ENCODE measurements around the gene DEPDC4. TPM values are rescaled to one million over a fixed set of nuclear protein-coding genes. Genes with fewer than 3 reads are reported as not detected.

DEPDC4 gene
- total and polyA plus RNA-seq, 10 of the 15 experiments (the other 5 are each of a cell fraction or from before 2014, with no cell fraction given): 1.5 to 4.7 (median 2.2) TPM

DNA sequence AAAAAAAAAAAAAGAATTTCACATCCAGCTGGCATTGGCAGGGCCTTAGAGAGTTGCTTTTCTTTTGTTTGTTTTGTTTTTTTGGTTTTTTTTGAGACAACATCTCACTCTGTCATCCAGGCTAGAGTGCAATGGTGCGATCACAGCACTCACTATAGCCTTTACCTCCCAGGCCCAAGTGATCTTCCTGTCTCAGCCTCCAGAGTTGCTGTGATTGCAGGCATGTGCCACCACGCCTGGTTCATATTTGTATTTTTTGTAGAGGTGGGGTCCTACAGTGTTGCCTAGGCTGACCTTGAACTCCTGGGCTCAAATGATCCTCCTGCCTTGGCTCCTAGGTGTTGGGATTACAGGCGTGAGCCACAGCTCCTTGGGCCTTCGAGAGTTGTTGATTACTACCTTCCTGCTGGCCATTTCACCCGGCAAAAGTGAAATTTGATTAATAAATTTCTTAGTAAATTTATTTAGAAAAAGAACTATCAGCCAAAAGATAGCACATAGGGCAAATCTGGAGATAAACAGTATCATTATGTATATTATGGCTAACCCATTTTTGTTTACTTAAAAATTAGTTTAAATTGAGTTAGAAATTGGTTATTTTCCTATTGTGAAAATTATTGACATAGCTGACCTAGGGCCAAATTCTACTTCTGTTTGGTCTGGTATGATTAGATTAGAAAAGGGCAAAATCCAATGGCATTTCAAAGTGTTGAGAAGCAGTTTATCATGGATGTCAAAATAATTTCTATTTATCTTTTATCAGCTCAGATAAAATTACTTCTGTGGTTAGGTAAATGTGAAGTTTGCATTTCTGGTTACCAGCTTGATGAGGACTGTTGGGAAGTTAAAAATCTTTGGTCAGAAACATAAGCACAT, 53.6 kb downstream of the DEPDC4 start:
- intact Hi-C loops (cut with micrococcal nuclease; ENCODE audit: unreplicated experiment): no loop called here
- H3K9me3 ChIP-seq (replicated peaks; ENCODE audit: control insufficient read depth, insufficient read depth, low read length): no peaks in the 10 kb centered on the region
- H3K4me2 ChIP-seq (ENCODE audit: control insufficient read depth, insufficient read depth): no peak overlapping the region
- no peak overlapping the region for H2AFZ ChIP-seq (ENCODE audit: control insufficient read depth, low read depth, low read length)
- POLR2A ChIA-PET: no interaction called here
- SMC1A ChIA-PET (ENCODE audit: uncharacterized antibody, unreplicated experiment): interaction anchor here (0.6 to 1.9 kb wide), 4 partner anchors 11 to 192 kb away, joined by 3 to 8 read pairs (median 3); partner anchors contain the start of genes DEPDC4 and SCYL2
- RAD21 ChIA-PET (ENCODE audit: unreplicated experiment): no interaction called here
- no peak overlapping the region for H3K9ac ChIP-seq (ENCODE audit: control insufficient read depth, insufficient read depth, low read length)
- TF ChIP-seq TCF7 (IDR thresholded peaks at IDR 0.05; ENCODE audit: borderline replicate concordance) (no peak), ZNF207 (IDR thresholded peaks at IDR 0.05; ENCODE audit: borderline replicate concordance) (no peak), SIX5 (IDR thresholded peaks at IDR 0.05; ENCODE audit: low read depth, low read length, severe bottlenecking) (no peak), SREBF2 (IDR thresholded peaks at IDR 0.05; ENCODE audit: low read length) (no peak), RCOR1 (conservative IDR thresholded peaks at IDR 0.05; ENCODE audit: low read depth, low read length) (no peak), SPI1 (IDR thresholded peaks at IDR 0.05; ENCODE audit: borderline replicate concordance, insufficient read depth, low read depth, low read length) (no peak), ZNF217 (IDR thresholded peaks at IDR 0.05) (no peak), IRF3 (IDR thresholded peaks at IDR 0.05) (no peak), MYC (IDR thresholded peaks at IDR 0.05; ENCODE audit: insufficient read depth, insufficient read length, insufficient replicate concordance, low read length, severe bottlenecking) (no peak), IKZF2 (IDR thresholded peaks at IDR 0.05) (no peak)
- TF ChIP-seq, protein P1, sequence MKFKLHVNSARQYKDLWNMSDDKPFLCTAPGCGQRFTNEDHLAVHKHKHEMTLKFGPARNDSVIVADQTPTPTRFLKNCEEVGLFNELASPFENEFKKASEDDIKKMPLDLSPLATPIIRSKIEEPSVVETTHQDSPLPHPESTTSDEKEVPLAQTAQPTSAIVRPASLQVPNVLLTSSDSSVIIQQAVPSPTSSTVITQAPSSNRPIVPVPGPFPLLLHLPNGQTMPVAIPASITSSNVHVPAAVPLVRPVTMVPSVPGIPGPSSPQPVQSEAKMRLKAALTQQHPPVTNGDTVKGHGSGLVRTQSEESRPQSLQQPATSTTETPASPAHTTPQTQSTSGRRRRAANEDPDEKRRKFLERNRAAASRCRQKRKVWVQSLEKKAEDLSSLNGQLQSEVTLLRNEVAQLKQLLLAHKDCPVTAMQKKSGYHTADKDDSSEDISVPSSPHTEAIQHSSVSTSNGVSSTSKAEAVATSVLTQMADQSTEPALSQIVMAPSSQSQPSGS (IDR thresholded peaks at IDR 0.05; ENCODE audit: low read length): no peak
- TF ChIP-seq, protein P2, sequence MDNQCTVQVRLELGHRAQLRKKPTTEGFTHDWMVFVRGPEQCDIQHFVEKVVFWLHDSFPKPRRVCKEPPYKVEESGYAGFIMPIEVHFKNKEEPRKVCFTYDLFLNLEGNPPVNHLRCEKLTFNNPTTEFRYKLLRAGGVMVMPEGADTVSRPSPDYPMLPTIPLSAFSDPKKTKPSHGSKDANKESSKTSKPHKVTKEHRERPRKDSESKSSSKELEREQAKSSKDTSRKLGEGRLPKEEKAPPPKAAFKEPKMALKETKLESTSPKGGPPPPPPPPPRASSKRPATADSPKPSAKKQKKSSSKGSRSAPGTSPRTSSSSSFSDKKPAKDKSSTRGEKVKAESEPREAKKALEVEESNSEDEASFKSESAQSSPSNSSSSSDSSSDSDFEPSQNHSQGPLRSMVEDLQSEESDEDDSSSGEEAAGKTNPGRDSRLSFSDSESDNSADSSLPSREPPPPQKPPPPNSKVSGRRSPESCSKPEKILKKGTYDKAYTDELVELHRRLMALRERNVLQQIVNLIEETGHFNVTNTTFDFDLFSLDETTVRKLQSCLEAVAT (IDR thresholded peaks at IDR 0.05): no peak
- TF ChIP-seq, protein P3, sequence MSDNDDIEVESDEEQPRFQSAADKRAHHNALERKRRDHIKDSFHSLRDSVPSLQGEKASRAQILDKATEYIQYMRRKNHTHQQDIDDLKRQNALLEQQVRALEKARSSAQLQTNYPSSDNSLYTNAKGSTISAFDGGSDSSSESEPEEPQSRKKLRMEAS (IDR thresholded peaks at IDR 0.05; ENCODE audit: low read depth, low read length): no peak
- H3K27ac ChIP-seq (ENCODE audit: control insufficient read depth, insufficient read depth): no peak overlapping the region
- no peaks in the 10 kb centered on the region for H3K27me3 ChIP-seq (replicated peaks in 1 of 2; ENCODE audit: control insufficient read depth in 2 of 2, insufficient read depth in 2 of 2, low read length in 1 of 2)
- DNase-seq (ENCODE audit: low read depth, low spot score) (no peak), ATAC-seq (no peak), FAIRE-seq (no peak)
- H3K79me2 ChIP-seq (ENCODE audit: control insufficient read depth, insufficient read depth, low read length): no peaks in the 10 kb centered on the region
- peaks cover 2 to 13% of the 10 kb centered on the region in 2 experiments; a peak in 3 of 4 replicates for H3K36me3 ChIP-seq (ENCODE audit: control insufficient read depth in 2 of 2, insufficient read depth in 2 of 2, low read length in 1 of 2)
- H3K4me3 ChIP-seq: no peak overlapping the region
- no peaks in the 10 kb centered on the region for H4K20me1 ChIP-seq (ENCODE audit: control insufficient read depth, insufficient read depth)
- 93% methylated on average over 5 of the region's 5 CpGs for WGBS (ENCODE audit: insufficient coverage, insufficient replicate concordance, low lambda C conversion rate, missing lambda C conversion rate)
- BruUV-seq (replicated peaks): no TSS peak
- CTCF ChIA-PET: interaction anchor here (0.8 to 1.5 kb wide), 4 partner anchors 19 to 1604 kb away, joined by 3 to 4 read pairs (median 4); no protein-coding TSS in a partner anchor
- H3K4me1 ChIP-seq (ENCODE audit: control insufficient read depth, insufficient read depth, low read length): no peaks in the 10 kb centered on the region
- in situ Hi-C loops (cut with MboI): no loop called here
